HG02973 (cell line): ENCODE data around the gene TSPAN1.

Experiments
- ATAC-seq: cut with Tn5 transposase; IDR thresholded peaks from one replicate; pipeline ENCODE4 v1.9.1; 2021; ENCODE audit warnings: moderate library complexity; ENCODE audit not compliant: unreplicated experiment

The TSPAN1 gene

DNA sequence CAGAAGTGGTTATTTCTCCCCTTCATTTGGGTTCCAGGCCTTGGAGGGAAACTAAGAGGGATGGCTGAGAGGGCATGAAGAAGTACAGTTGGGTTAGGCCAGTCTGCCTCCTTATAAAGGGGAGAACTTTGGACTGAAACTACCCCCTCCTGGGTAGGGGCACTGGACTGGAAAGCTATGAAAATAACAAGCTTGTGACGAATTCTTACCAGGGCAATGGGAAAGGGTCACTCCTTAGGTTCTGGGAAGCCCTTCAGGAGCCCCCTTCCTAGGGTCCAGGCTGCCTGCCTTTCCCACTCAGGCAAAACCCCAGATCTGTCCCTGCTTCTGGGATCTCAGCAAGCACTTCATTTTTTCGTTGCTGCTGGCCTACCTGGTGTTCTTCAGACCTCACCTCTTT lies 11.2 kb downstream of the TSPAN1 start:
- no peak for ATAC-seq

GRCh38 chr1:46187106-46187869 lies 12.4 kb downstream of the TSPAN1 start:
- no peak for ATAC-seq

DNA sequence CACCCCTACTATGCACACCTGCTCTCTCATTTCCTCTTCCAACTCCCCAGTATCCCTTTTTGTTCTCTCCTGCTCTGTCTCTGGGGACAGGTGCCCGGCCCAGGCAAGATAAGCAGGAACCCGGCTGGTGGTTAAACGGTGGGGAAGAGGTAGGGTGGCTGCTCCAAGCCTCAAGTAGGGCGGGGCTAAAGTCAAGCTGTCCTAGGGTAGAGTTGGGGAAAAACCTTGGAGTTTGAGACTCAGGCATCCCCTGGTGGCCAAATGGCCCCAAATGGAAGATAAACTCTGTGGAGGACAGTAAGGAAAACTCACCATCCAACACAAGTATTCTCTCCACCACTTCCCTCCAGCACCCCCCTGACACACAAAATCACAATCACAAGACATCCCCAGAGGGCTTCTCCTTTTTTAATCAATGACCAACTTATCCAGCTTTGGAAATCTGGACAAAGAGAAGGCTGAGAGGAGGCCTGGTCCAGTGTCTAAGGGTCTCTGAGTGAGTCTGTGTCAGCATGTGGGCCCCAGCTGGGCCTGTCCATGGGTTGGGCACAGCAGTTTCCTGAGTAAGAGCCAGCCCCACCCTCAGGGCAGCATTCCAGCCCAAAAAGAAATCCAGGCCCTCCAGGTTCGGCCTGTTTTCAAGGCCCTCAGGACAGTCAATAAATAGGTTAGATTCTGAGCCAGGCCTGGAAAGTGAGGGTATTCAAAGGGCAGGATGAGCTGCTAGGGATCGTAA lies 13.6 kb downstream of the TSPAN1 start:
- no peak for ATAC-seq

DNA sequence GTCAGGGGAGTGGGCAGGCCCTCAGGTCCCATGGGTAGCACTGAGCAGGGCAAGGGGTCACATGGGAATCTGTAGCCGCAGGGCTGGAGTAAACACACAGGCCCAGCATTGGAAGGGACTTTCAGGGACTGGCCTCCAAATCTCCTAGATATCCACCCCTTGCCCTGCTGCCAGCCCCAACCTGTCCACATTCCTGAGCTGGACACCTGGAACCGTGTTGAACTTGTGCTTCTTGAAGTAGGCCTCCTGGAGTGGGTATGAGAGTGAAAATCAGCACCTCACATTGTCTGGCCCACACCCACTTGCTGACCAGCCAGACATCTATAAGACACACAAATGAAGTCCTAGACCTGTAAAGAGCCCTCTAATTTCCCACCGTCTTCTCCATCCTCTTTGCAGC lies 15.7 kb downstream of the TSPAN1 start:
- no peak for ATAC-seq

DNA sequence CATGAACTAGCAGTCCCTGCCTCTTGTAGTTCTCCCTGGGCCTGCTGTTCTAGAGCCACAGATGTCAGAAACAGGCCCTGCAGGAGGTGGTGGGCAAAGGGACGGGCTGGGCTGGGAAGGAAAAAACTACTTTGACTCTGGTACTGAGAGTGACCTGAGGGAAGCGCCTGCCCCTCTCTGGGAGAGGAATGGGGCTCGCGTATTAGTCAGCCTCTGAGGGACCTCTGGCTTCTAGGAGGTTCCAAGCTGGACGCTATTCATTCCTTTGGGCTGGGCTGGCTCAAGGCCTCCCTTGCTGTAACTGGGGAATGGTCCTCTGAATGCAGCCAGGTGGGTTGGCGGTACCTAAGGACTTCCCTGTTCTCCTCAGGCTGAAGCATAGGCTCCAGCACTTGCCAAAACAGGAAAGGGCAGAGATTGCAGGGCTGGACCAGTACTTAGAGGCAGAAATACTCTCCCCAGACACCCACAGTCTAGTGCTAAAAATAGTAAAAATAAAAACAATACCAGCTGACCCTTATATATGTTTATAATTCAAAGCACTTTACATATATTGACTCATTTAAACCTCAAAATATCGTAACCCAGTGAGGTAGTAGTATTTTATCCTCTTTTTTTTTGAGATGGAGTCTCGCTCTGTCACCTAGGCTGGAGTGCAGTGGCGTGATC lies 16.3 kb downstream of the TSPAN1 start:
- no peak for ATAC-seq

DNA sequence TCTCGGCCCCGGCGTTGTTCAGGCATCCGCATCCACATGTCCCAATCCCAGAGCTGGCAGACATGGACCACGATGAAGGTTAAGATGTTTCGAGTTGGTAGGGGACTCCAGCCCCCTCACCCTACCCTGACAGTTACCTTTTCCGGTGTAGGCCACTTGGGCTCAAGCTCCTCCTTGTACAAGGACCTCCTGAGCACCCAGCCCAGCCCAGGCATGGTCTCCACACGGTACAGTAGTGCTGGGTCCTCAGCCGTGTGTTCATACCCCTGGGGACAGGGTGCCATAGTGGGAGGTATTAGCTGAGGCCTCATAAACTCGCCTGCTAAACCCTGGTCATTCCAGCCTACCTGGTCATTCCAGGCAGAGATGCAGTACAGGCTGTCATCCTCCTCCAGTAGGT lies 17.3 kb downstream of the TSPAN1 start:
- no peak for ATAC-seq

DNA sequence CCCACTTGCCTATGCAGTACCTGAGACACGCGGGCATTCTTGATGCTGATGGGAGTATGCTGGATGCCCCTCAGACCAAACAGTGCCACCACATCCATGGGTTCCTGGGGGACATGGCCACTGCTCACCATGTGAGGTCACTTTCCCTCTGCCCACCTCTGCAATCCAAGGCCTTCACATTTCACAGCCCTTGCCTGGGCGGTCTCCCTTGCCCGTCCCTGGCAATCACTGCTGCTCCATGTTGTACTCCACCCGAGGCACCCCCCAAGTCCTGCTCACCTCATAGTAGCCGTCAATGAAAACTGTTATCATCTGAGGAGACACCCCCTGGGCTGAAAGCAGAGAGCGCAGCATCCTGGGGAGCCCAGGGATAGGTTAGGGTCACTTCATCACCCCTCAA lies 18.4 kb downstream of the TSPAN1 start:
- ATAC-seq: no peak

GRCh38 chr1:46193984-46194570 lies 19.2 kb downstream of the TSPAN1 start:
- ATAC-seq: no peak

- no peak for ATAC-seq
Measured at GRCh38 chr1:46194641-46195193, 19.8 kb downstream of the TSPAN1 start.

DNA sequence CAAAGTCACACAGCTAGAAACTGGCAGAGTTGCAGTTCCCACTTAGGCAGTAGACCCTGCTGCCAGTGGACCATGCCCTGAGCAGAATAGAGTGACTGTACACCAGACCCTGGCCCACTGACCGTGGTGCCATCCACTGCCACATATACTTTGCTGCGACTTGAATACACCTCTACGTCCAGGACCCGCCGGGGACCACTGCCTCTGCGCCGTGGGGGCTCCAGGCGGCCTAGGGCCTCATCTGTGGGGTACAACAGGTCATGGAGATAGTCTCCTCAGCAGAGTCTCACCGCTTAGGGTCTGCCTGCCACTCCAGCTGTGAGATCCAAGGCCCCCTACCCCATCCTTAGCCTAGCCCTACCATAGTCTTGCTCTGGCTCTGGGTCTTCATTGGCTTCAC lies 21.7 kb downstream of the TSPAN1 start:
- ATAC-seq: no peak

- ATAC-seq: no peak
Measured at GRCh38 chr1:46197560-46197963, 22.7 kb downstream of the TSPAN1 start.

DNA sequence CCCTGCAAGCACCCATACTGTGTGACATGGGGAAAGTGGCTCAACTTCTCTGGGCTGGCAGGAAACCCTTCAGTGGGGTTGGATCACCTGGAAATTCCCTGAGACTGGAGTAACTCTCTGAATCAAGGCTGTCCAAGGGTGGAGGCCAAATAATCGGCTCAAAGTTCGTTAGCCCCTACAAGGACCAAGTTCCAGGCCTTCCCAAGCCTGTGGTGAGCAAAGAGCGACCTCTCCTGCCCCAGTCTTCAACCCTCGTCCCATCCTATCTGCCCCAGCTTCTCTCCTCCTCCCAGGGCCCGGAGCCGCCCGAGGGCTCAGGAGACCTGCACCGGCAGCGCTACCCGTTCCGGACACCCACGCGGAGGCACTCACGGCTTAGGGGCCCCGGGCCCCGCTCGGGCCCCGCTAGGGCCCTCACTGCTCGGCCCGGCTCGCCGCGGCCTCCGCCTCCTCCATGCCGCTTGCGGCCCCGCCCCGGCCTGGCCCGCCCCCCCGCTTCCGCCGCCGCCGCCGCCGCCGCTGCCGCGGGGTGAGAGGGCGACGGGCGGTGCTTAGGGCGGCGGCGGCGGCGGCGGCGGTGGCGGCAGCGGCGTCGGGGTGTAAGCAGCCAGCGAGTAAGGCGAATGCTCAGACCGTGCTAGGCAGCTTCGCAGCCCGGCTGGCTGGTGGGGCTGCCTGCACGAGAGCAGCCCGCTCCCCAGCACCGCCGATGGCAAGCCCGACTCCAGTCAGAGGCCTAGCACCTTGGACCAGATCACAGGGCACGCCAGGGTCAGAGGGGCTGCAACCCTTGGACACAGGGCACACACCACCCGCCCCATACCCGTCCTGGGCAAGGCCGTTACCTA lies 23.3 kb downstream of the TSPAN1 start, which contains the start of gene POMGNT1:
TSS of gene POMGNT1 (minus strand) at position 471 of the 848 bp plus-strand sequence. CDS start 613 bp downstream, outside the sequence.
- peak; percentile 84 for ATAC-seq

DNA sequence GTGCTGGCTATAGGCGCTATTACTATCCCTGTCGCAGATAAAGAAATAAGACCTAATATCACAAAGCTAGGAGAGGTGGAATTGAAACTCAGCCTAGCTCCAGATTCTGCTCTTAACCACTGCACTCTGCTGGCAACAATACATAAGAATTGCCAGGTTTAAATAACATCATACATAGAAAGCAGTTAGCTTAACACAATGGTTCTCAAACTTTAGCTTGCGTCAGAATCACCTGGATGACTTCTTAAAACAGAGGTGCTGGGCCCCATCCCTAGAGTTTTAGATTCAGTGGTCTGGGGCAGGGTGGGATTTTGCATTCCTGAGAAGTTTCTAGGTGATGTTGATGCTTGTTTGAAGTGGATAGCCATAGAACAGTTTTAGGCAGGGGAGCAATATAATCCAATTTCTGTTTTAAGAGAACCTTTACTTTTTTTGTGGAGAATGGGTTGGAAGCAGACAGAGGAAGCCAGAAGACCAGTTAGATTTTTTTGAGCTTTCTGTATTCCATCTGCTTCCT lies 24.4 kb downstream of the TSPAN1 start:
- no peak for ATAC-seq

DNA sequence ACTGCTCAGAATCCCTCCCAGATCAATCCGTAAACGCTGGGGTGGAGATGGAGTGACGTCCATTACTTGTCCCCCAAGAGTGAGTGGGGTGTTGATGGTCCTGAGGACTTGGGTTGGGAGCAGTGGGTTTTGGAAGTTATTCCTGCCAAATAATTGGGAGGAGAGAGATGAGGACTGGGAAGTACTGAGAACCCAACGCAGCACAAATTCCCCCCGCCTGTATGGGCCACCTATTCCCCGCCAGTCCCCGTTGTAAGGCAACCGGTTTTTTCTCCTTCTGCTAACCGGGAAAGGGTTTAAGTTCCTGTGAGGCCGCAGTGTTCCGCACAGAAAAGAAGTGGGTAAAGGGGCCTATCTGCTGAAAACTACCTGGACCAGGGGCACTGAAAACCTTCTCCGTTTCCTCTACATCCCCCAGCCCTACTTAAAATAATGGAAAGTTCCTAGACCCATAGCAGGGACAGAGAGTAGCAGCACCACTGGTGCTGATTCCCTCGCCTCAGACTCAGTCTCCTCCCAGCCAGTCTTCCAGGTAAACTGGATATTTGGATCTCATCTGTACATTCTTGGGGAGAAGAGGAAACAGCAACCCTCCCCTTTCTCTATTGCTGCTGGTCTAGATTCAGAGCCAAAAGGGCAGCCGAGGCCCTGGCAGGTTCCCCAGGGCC lies 29.0 kb downstream of the TSPAN1 start:
- no peak for ATAC-seq

- ATAC-seq: no peak
Measured at GRCh38 chr1:46204406-46204742, 29.5 kb downstream of the TSPAN1 start.

DNA sequence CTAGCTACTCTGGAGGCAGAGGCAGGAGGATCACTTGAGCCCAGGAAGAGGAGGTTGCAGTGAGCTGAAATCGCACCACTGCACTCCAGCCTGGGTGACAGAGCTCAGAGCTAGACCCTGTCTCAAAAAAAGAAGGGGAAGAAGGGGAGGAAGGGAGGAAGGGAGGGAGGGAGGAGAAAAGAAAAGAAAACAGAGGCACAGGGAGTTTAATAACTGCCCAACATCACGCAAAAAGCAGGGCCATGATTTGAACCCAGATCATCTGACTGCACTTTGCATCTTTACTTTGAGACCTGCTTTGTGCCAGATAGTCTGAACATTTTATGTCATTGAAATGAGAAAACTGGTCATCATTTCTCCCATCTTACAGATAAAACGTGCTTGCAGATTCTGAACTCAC lies 30.3 kb downstream of the TSPAN1 start:
- no peak for ATAC-seq

DNA sequence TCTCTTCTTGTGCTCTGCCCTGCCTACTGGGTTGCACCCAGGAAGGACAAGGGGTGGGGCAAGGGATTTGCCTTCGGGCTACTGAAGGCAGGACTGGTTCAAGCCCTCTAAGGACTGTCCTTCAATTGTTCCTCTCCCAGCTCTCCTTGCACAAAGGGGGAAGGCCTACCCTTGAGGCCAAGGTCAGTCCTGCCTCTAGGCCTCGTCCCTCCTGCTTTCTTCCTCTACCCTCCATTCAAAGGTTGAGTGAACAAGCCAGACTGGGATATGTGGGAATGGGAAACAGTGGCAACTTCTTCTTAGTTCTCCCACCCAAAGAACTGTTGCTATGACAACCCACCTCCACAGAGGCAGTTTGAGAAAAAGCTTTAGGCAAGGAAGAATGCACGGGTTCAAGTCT lies 30.9 kb downstream of the TSPAN1 start:
- no peak for ATAC-seq

DNA sequence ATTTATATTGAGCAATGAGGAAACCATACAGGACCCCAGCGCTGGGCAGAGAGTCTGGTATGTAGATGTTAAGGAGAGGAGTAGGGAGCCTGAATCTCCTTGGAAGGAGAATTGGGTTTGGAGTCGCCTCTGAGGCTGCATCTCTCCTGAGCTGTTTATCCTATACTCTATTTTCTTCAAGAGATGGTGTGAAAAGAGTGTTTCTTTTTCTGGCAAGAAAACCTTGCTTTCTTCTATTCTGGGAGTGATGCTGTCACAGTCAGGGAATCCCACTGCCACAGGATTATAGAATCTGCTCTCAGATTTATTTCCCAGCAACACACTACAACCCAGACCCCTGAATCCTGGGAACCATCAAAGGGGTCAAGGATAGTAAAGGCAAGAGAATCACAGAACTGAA lies 31.5 kb downstream of the TSPAN1 start:
- ATAC-seq: no peak

GRCh38 chr1:46210561-46210960 lies 35.7 kb downstream of the TSPAN1 start:
- no peak for ATAC-seq

- no peak for ATAC-seq
Measured at GRCh38 chr1:46211051-46211450, 36.2 kb downstream of the TSPAN1 start.
